ENCODE data around the gene ATP6V1F. TPM values are rescaled to one million over a fixed set of nuclear protein-coding genes. Genes with fewer than 3 reads are reported as not detected.

Gene ATP6V1F
- total RNA-seq, 2 experiments from 2014 or later = 108 to 155 TPM

DNA sequence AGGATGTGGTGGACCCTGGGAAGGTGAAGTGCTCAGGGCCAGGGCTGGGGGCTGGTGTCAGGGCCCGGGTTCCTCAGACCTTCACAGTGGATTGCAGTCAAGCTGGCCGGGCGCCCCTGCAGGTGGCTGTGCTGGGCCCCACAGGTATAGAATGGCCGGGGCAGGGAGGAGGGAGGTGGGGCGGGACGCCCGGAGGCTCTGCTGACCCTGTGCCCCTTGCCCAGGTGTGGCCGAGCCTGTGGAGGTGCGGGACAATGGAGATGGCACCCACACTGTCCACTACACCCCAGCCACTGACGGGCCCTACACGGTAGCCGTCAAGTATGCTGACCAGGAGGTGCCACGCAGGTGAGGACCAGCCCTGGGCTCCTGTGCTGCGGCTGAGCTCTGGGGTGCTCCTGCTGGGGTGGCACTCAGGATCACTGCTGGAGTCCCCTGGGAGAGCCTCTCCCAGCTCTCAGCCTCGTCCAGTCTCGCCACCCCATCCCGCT lies 14.9 kb upstream of the ATP6V1F start:
- H3K79me2 ChIP-seq (ENCODE audit: insufficient read depth, low read depth, low read length) = no peaks in the 10 kb centered on the region
- POLR2A ChIA-PET = no interaction called here
- TF ChIP-seq, protein P1, sequence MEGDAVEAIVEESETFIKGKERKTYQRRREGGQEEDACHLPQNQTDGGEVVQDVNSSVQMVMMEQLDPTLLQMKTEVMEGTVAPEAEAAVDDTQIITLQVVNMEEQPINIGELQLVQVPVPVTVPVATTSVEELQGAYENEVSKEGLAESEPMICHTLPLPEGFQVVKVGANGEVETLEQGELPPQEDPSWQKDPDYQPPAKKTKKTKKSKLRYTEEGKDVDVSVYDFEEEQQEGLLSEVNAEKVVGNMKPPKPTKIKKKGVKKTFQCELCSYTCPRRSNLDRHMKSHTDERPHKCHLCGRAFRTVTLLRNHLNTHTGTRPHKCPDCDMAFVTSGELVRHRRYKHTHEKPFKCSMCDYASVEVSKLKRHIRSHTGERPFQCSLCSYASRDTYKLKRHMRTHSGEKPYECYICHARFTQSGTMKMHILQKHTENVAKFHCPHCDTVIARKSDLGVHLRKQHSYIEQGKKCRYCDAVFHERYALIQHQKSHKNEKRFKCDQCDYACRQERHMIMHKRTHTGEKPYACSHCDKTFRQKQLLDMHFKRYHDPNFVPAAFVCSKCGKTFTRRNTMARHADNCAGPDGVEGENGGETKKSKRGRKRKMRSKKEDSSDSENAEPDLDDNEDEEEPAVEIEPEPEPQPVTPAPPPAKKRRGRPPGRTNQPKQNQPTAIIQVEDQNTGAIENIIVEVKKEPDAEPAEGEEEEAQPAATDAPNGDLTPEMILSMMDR (conservative IDR thresholded peaks at IDR 0.05; ENCODE audit: low read length) = no peak
- no peak for TF ChIP-seq EZH2phosphoT487 (IDR thresholded peaks at IDR 0.05; ENCODE audit: borderline replicate concordance, low read depth, low read length)
- H2AFZ ChIP-seq (ENCODE audit: low read length) = no peak overlapping the region
- no peaks in the 10 kb centered on the region for H3K4me1 ChIP-seq (ENCODE audit: insufficient read depth, low read length, poor library complexity, severe bottlenecking)
- no peaks in the 10 kb centered on the region for H3K36me3 ChIP-seq (ENCODE audit: insufficient read depth, low read length)
- no TSS peak for BruUV-seq (replicated peaks)
- H3K9me2 ChIP-seq (ENCODE audit: insufficient read depth, low read length) = no peaks in the 10 kb centered on the region
- CTCF ChIA-PET (ENCODE audit: unreplicated experiment) = interaction anchor here (0.8 kb wide), 1 partner anchor 36 kb away, joined by 4 read pairs; no protein-coding TSS in a partner anchor
- no peak for DNase-seq (ENCODE audit: low spot score)
- no peaks in the 10 kb centered on the region for H4K20me1 ChIP-seq (ENCODE audit: insufficient read depth, low read length)
- H3K9me3 ChIP-seq (ENCODE audit: low read length) = no peaks in the 10 kb centered on the region
- no peak overlapping the region for H3K4me2 ChIP-seq (ENCODE audit: low read length)
- no peak overlapping the region for H3K27ac ChIP-seq (ENCODE audit: low read depth, low read length, poor library complexity, severe bottlenecking)
- intact Hi-C loops (cut with micrococcal nuclease; ENCODE audit: unreplicated experiment) = no loop called here
- no peak overlapping the region for H3K4me3 ChIP-seq (ENCODE audit: low read depth, low read length, poor library complexity, severe bottlenecking)

DNA sequence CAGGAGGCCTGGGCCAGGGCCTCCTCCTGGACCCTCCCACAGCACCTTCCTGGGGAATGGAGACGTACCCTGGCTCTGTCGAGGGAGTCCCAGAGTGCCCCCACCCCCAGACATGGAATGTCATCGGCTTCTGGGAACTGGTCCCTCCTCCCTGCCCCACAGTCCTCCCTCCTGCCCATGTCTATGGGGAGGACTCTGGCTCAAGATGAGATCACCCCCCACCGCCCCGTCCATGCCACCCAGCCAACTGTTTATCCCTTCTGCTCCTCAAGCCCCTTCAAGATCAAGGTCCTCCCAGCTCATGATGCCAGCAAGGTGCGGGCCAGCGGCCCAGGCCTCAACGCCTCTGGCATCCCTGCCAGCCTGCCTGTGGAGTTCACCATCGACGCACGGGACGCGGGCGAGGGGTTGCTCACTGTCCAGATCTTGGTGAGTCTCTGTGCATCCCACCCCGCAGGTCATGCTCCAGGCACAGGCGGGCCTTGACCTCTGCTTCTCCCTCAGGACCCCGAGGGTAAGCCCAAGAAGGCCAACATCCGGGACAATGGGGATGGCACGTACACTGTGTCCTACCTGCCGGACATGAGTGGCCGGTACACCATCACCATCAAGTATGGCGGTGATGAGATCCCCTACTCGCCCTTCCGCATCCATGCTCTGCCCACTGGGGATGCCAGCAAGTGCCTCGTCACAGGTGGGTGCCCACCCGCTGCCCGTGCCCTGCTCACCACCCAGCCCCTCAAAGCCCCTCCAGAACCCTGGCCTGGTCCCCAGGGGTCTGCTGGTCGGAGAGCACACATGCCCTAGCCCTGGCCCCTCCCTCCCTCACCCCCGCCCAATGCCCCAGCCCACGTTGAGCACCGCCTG lies 14.1 kb upstream of the ATP6V1F start:
- no peak for DNase-seq (ENCODE audit: low spot score)
- no TSS peak for BruUV-seq (replicated peaks)
- no peak overlapping the region for H2AFZ ChIP-seq (ENCODE audit: low read length)
- no peak overlapping the region for H3K4me2 ChIP-seq (ENCODE audit: low read length)
- no peak overlapping the region for H3K27ac ChIP-seq (ENCODE audit: low read depth, low read length, poor library complexity, severe bottlenecking)
- ChIA-PET CTCF (ENCODE audit: unreplicated experiment) (interaction anchor here (0.8 kb wide), 1 partner anchor 35 kb away, joined by 4 read pairs; no protein-coding TSS in a partner anchor), POLR2A (no interaction called here)
- H3K79me2 ChIP-seq (ENCODE audit: insufficient read depth, low read depth, low read length) = no peaks in the 10 kb centered on the region
- H3K36me3 ChIP-seq (ENCODE audit: insufficient read depth, low read length) = no peaks in the 10 kb centered on the region
- no peak overlapping the region for H3K4me3 ChIP-seq (ENCODE audit: low read depth, low read length, poor library complexity, severe bottlenecking)
- H3K4me1 ChIP-seq (ENCODE audit: insufficient read depth, low read length, poor library complexity, severe bottlenecking) = no peaks in the 10 kb centered on the region
- no peaks in the 10 kb centered on the region for H3K9me2 ChIP-seq (ENCODE audit: insufficient read depth, low read length)
- intact Hi-C loops (cut with micrococcal nuclease; ENCODE audit: unreplicated experiment) = no loop called here
- H3K9me3 ChIP-seq (ENCODE audit: low read length) = no peaks in the 10 kb centered on the region
- H4K20me1 ChIP-seq (ENCODE audit: insufficient read depth, low read length) = no peaks in the 10 kb centered on the region
- TF ChIP-seq, protein P1 (conservative IDR thresholded peaks at IDR 0.05; ENCODE audit: low read length) = no peak
- TF ChIP-seq EZH2phosphoT487 (IDR thresholded peaks at IDR 0.05; ENCODE audit: borderline replicate concordance, low read depth, low read length) = no peak

DNA sequence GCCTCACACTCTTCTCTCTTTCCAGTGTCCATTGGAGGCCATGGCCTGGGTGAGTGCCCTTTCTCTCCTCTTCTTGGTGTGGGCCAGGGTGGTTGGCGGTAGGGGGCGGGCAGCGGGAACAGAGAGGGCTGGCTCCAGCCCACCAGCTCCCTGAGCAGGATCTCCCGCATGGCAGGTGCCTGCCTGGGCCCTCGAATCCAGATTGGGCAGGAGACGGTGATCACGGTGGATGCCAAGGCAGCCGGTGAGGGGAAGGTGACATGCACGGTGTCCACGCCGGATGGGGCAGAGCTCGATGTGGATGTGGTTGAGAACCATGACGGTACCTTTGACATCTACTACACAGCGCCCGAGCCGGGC lies 13.5 kb upstream of the ATP6V1F start:
- CTCF ChIA-PET (ENCODE audit: unreplicated experiment) = no interaction called here
- no peak overlapping the region for H3K4me3 ChIP-seq (ENCODE audit: low read depth, low read length, poor library complexity, severe bottlenecking)
- no TSS peak for BruUV-seq (replicated peaks)
- H3K79me2 ChIP-seq (ENCODE audit: insufficient read depth, low read depth, low read length) = no peaks in the 10 kb centered on the region
- no peaks in the 10 kb centered on the region for H4K20me1 ChIP-seq (ENCODE audit: insufficient read depth, low read length)
- H3K36me3 ChIP-seq (ENCODE audit: insufficient read depth, low read length) = no peaks in the 10 kb centered on the region
- no peak for DNase-seq (ENCODE audit: low spot score)
- no peaks in the 10 kb centered on the region for H3K4me1 ChIP-seq (ENCODE audit: insufficient read depth, low read length, poor library complexity, severe bottlenecking)
- H3K9me3 ChIP-seq (ENCODE audit: low read length) = no peaks in the 10 kb centered on the region
- no peak overlapping the region for H3K4me2 ChIP-seq (ENCODE audit: low read length)
- POLR2A ChIA-PET = no interaction called here
- H2AFZ ChIP-seq (ENCODE audit: low read length) = no peak overlapping the region
- H3K27ac ChIP-seq (ENCODE audit: low read depth, low read length, poor library complexity, severe bottlenecking) = no peak overlapping the region
- intact Hi-C loops (cut with micrococcal nuclease; ENCODE audit: unreplicated experiment) = no loop called here
- TF ChIP-seq, protein P1 (conservative IDR thresholded peaks at IDR 0.05; ENCODE audit: low read length) = no peak
- no peak for TF ChIP-seq EZH2phosphoT487 (IDR thresholded peaks at IDR 0.05; ENCODE audit: borderline replicate concordance, low read depth, low read length)
- H3K9me2 ChIP-seq (ENCODE audit: insufficient read depth, low read length) = no peaks in the 10 kb centered on the region

Measured in OCI-LY7 (cell line).